Neural cell (in vitro differentiated cells): ENCODE results near the gene HYAL1. TPM values are rescaled to one million over a fixed set of nuclear protein-coding genes. Genes with fewer than 3 reads are reported as not detected.
A peak's percentile ranks its signal among the peaks of the same experiment; 100 is the strongest.
"Not testable (repeated sequence)": the region's sequence is repeated elsewhere in the genome, so short reads cannot be mapped to it uniquely, and the experiment has no call there.

Experiments
- H2AFZ ChIP-seq: fragments of 200-600, 300-800 bp; sonication (generic), shearing (Covaris generic); 2 replicates; pipeline ENCODE4 v1.6.0; 2014; ENCODE audit warnings: low read depth, mild to moderate bottlenecking, antibody characterized with exemption, low read length, moderate library complexity
- H3F3A ChIP-seq: fragments of 200-600 bp; shearing (Covaris generic); 2 replicates; pipeline ENCODE4 v1.6.1; 2016; ENCODE audit warnings: mild to moderate bottlenecking, moderate library complexity, mixed read lengths, antibody characterized with exemption, low read length; ENCODE audit not compliant: insufficient read depth, poor library complexity, severe bottlenecking
- H3K27ac ChIP-seq: fragments of 200-600, 300-800 bp; sonication (generic), shearing (Covaris generic); 2 replicates; pipeline ENCODE4 v1.5.1; 2014; ENCODE audit warnings: mild to moderate bottlenecking, low read length, moderate library complexity
- H3K27me3 ChIP-seq: fragments of 300-800, 200-600 bp; sonication (generic), shearing (Covaris generic); 2 replicates; pipeline ENCODE4 v1.6.0; 2014; ENCODE audit warnings: mild to moderate bottlenecking, low read depth, low read length, moderate library complexity; ENCODE audit not compliant: insufficient read depth
- H3K36me3 ChIP-seq: fragments of 300-800, 200-600 bp; sonication (generic), shearing (Covaris generic); 2 replicates; pipeline ENCODE4 v1.5.1; 2014; ENCODE audit warnings: mild to moderate bottlenecking, antibody characterized with exemption, low read length, moderate library complexity; ENCODE audit not compliant: insufficient read depth
- H3K4me2 ChIP-seq: fragments of 300-800, 200-600 bp; sonication (generic), shearing (Covaris generic); 2 replicates; pipeline ENCODE4 v1.6.0; 2014; ENCODE audit warnings: mild to moderate bottlenecking, low read length
- H3K4me3 ChIP-seq: fragments of 300-800, 200-600 bp; sonication (generic), shearing (Covaris generic); 2 replicates; pipeline ENCODE4 v1.5.1; 2014; ENCODE audit warnings: mild to moderate bottlenecking, low read length, moderate library complexity
- H3K79me2 ChIP-seq: fragments of 200-600 bp; shearing (Covaris generic); replicated peaks from 2 replicates; pipeline ENCODE4 v1.6.0; 2014; ENCODE audit warnings: mild to moderate bottlenecking, low read length, moderate library complexity; ENCODE audit not compliant: insufficient read depth
- H3K9ac ChIP-seq: fragments of 300-800, 200-600 bp; sonication (generic), shearing (Covaris generic); 2 replicates; pipeline ENCODE4 v1.6.1; 2016; ENCODE audit warnings: mild to moderate bottlenecking, low read length, mixed read lengths
- H3K9me2 ChIP-seq: fragments of 200-600 bp; shearing (Covaris generic); 2 replicates; pipeline ENCODE4 v1.6.1; 2016; ENCODE audit warnings: mild to moderate bottlenecking, low read length, mixed read lengths; ENCODE audit not compliant: insufficient read depth
- H3K9me3 ChIP-seq: fragments of 200-600, 300-800 bp; sonication (generic), shearing (Covaris generic); 2 replicates; pipeline ENCODE4 v1.6.1; 2016; ENCODE audit warnings: mild to moderate bottlenecking, mixed run types, low read length, moderate library complexity, mixed read lengths
- H4K20me1 ChIP-seq: fragments of 200-600 bp; shearing (Covaris generic); 2 replicates; pipeline ENCODE4 v1.6.1; 2016; ENCODE audit warnings: mild to moderate bottlenecking, mixed run types; ENCODE audit not compliant: insufficient read depth
- CTCF ChIP-seq: fragments of 450-650 bp; IDR thresholded peaks from 2 replicates; pipeline ENCODE4 v1.5.1; 2014; ENCODE audit warnings: antibody characterized with exemption, mild to moderate bottlenecking, moderate library complexity; ENCODE audit not compliant: poor library complexity, severe bottlenecking
- EP300 ChIP-seq: fragments of 450-650 bp; conservative IDR thresholded peaks from 2 replicates; pipeline ENCODE4 v1.6.1; 2014; ENCODE audit warnings: antibody characterized with exemption, mild to moderate bottlenecking, moderate library complexity; ENCODE audit not compliant: poor library complexity, severe bottlenecking
- EZH2 ChIP-seq: fragments of 200-600, 300-800 bp; shearing (Covaris generic), sonication (generic); IDR thresholded peaks from 2 replicates; pipeline ENCODE4 v1.6.1; 2014; ENCODE audit warnings: antibody characterized with exemption, low read length, borderline replicate concordance, mild to moderate bottlenecking; ENCODE audit not compliant: insufficient read depth, poor library complexity, severe bottlenecking
- MXI1 ChIP-seq: fragments of 450-650 bp; conservative IDR thresholded peaks from 2 replicates; pipeline ENCODE4 v1.6.1; 2014; ENCODE audit warnings: antibody characterized with exemption, mild to moderate bottlenecking; ENCODE audit not compliant: poor library complexity, severe bottlenecking
- POLR2AphosphoS5 ChIP-seq: IDR thresholded peaks from 2 replicates; pipeline ENCODE4 v1.6.1; 2012
- RAD21 ChIP-seq: fragments of 450-650 bp; conservative IDR thresholded peaks from 2 replicates; pipeline ENCODE4 v1.6.1; 2014; ENCODE audit warnings: antibody characterized with exemption, mild to moderate bottlenecking, moderate library complexity
- SMC3 ChIP-seq: fragments of 450-650 bp; conservative IDR thresholded peaks from 2 replicates; pipeline ENCODE4 v1.6.1; 2014; ENCODE audit warnings: antibody characterized with exemption, mild to moderate bottlenecking, moderate library complexity; ENCODE audit not compliant: poor library complexity
- TAF1 ChIP-seq: IDR thresholded peaks from 2 replicates; pipeline ENCODE4 v1.6.1; 2012; ENCODE audit warnings: low read depth
- polyA plus RNA-seq: library from polyadenylated mRNA; depleted of rRNA; stranded (reverse); fragments of >200 nt; gene quantifications from 2 replicates; pipeline ENCODE4 v1.2.3, GENCODE V29; 2014
- TF ChIP-seq, protein P1 (sequence below): IDR thresholded peaks from 2 replicates; pipeline ENCODE4 v1.6.1; 2012; ENCODE audit warnings: borderline replicate concordance

HYAL1 gene
- polyA plus RNA-seq, 1 donor from 2014 or later: 2.2 TPM

DNA sequence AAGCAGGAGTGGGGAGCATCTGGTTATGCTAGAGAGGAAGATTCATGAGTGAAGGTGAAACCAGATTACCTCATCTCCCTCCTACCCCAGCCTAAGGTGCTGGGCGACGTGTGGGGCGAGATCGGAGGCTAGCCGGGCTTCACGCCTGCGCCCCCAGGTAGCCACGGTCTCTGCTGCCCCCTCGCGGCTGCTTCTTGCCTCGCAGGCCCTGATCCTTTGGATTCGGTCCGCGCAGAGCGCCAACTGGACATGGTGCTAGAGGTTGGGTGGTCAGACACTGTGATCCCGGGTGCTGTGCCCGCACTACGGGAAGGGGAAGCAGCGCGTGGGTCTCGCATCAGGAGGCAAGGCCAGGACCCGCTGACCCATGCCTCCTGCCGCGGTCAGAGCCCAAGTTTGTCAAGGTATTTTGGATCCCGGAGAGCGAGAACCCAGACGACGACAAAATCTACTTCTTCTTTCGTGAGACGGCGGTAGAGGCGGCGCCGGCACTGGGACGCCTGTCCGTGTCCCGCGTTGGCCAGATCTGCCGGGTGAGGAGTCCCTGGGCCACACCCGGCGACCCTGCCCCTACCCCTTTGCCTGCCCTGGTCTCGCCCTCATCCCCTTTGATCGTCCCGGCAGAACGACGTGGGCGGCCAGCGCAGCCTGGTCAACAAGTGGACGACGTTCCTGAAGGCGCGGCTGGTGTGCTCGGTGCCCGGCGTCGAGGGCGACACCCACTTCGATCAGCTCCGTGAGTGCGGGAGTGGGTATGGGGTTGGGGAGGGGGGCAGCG is 30.3 kb downstream of the HYAL1 start:
- Histone ChIP-seq H3K27me3 (peaks cover 23% of the 10 kb centered on the region), H4K20me1 (no peaks in the 10 kb centered on the region), H2AFZ (no peak overlapping the region), H3K4me2 (peak overlapping the region; percentile 48), H3K9me3 (no peaks in the 10 kb centered on the region), H3K9ac (peak overlapping the region; percentile 47), H3F3A (no peaks in the 10 kb centered on the region), H3K9me2 (no peaks in the 10 kb centered on the region), H3K4me3 (peak overlapping the region; percentile 43), H3K27ac (no peak overlapping the region), H3K36me3 (no peaks in the 10 kb centered on the region), H3K79me2 (no peaks in the 10 kb centered on the region)
- TF ChIP-seq, protein P1, sequence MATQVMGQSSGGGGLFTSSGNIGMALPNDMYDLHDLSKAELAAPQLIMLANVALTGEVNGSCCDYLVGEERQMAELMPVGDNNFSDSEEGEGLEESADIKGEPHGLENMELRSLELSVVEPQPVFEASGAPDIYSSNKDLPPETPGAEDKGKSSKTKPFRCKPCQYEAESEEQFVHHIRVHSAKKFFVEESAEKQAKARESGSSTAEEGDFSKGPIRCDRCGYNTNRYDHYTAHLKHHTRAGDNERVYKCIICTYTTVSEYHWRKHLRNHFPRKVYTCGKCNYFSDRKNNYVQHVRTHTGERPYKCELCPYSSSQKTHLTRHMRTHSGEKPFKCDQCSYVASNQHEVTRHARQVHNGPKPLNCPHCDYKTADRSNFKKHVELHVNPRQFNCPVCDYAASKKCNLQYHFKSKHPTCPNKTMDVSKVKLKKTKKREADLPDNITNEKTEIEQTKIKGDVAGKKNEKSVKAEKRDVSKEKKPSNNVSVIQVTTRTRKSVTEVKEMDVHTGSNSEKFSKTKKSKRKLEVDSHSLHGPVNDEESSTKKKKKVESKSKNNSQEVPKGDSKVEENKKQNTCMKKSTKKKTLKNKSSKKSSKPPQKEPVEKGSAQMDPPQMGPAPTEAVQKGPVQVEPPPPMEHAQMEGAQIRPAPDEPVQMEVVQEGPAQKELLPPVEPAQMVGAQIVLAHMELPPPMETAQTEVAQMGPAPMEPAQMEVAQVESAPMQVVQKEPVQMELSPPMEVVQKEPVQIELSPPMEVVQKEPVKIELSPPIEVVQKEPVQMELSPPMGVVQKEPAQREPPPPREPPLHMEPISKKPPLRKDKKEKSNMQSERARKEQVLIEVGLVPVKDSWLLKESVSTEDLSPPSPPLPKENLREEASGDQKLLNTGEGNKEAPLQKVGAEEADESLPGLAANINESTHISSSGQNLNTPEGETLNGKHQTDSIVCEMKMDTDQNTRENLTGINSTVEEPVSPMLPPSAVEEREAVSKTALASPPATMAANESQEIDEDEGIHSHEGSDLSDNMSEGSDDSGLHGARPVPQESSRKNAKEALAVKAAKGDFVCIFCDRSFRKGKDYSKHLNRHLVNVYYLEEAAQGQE: no peak
- peak; percentile 99 for TF ChIP-seq RAD21
- TF ChIP-seq SMC3: peak; percentile 98
- peak; percentile 13 for TF ChIP-seq EP300
- TF ChIP-seq POLR2AphosphoS5: no peak
- TF ChIP-seq CTCF: peak; percentile 99
- no peak for TF ChIP-seq EZH2
- no peak for TF ChIP-seq TAF1
- peak; percentile 51 for TF ChIP-seq MXI1

DNA sequence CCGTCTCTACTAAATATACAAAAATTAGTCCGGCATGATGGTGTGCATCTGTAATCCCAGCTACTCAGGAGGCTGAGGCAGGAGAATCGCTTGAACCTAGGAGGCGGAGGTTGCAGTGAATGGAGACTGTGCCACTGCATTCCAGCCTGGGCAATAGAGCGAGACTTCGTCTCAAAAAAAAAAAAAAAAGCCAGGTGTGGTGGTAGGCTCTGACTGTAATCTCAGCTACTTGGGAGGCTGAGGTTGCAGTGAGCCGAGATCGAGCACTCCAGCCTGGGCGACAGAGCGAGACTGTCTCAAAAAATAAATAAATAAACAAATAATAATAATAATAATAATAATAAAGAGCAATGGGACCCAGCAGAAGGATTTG is 30.9 kb downstream of the HYAL1 start:
- H2AFZ ChIP-seq, H3K9me3 ChIP-seq, H3K4me2 ChIP-seq: not testable (repeated sequence)

More for the DNA sequence above, 30.9 kb downstream of the HYAL1 start:
- H3F3A ChIP-seq, H4K20me1 ChIP-seq, H3K4me3 ChIP-seq, H3K79me2 ChIP-seq, H3K27ac ChIP-seq, H3K36me3 ChIP-seq, H3K9me2 ChIP-seq: not testable (repeated sequence)
- Histone ChIP-seq H3K27me3 (peaks cover 23% of the 10 kb centered on the region), H3K9ac (peak overlapping the region; percentile 47)
